NCI-H2196 (cell line): Measurements from ENCODE around the gene NETO1.

Experiments used
- DNase-seq: peaks from one replicate; lab custom pipeline; 2025; ENCODE audit not compliant: unreplicated experiment; lab: John Stamatoyannopoulos, UW

Gene NETO1, protein sequence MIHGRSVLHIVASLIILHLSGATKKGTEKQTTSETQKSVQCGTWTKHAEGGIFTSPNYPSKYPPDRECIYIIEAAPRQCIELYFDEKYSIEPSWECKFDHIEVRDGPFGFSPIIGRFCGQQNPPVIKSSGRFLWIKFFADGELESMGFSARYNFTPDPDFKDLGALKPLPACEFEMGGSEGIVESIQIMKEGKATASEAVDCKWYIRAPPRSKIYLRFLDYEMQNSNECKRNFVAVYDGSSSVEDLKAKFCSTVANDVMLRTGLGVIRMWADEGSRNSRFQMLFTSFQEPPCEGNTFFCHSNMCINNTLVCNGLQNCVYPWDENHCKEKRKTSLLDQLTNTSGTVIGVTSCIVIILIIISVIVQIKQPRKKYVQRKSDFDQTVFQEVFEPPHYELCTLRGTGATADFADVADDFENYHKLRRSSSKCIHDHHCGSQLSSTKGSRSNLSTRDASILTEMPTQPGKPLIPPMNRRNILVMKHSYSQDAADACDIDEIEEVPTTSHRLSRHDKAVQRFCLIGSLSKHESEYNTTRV

DNA sequence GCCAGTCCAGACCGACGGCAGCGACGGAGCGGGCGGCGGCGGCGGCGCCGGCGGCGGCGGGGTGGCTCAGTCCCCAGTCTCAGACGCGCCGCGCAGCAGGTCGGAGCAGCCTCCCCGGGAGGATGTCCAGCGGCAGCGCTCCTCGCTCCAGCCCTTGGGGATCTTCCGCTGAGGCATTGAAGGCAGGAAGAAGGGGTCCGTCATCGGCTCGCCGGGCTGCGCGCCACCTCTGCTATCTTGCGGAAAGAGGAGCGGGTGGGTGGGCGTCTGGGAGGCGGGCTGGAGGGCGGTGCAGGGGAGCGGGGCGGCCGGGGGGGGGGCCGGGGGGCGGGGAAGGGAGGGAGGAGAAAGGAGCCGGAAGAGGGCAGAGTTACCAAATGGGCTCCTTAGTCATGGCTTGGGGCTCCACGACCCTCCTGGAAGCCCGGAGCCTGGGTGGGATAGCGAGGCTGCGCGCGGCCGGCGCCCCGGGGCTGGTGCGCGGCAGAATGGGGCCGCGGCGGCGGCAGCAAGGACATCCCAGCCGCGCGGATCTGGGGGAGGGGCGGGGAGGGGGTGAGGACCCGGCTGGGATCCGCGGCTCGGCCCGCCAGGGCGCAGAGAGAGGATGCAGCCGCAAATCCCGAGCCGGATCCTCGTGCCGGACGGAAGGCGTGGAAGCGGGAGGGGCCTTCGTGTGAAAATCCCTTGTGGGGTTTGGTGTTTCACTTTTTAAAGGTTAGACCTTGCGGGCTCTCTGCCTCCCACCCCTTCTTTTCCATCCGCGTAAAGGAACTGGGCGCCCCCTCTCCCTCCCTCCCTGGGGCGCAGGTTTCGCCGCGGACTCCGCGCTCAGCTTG lies at the start of gene NETO1:
Gene NETO1, minus strand, starts transcription at position 242 of the 839 bp plus-strand sequence. CDS start 696 bp downstream, outside the sequence.
- no peak for DNase-seq

GRCh38 chr18:72910045-72910444 lies 42.3 kb upstream of the NETO1 start:
- DNase-seq = no peak

DNA sequence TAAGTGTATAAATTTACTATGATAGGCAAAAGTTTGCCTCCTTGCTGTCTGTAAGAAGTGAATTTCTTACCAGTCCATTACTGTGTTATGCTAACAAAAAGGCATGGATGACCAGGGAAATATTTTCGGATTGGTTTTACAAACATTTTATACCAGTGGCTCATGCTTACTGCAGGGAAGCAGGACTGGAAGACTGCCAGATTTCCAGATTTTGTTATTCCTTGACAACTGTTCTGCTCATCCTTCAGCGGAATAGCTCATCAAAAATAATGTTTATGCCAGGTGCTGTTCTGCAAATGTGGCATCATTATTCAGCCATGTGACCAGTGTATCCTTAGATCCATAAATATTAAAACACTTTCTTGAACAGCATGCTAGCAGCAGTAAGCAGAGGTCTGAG lies 40.4 kb upstream of the NETO1 start:
- no peak for DNase-seq

DNA sequence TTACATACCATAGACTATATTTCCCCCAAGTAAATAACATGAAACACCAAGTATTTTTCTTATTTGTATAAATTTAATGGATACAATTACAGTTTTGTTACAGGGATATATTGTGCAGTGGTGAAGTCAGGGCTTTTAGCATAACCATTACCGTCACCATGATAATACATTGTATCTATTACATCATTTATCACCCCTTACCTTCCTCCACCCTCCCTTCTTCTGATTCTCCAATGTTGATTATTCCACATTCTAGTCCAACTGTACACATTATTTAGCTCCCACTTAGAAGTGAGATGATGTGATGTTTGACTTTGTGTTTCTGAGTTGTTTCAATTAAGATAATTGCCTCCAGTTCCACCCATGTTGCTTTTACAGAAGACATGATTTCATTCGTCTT lies 35.2 kb upstream of the NETO1 start:
- DNase-seq = no peak

GRCh38 chr18:72899338-72899737 lies 31.6 kb upstream of the NETO1 start:
- no peak for DNase-seq

DNA sequence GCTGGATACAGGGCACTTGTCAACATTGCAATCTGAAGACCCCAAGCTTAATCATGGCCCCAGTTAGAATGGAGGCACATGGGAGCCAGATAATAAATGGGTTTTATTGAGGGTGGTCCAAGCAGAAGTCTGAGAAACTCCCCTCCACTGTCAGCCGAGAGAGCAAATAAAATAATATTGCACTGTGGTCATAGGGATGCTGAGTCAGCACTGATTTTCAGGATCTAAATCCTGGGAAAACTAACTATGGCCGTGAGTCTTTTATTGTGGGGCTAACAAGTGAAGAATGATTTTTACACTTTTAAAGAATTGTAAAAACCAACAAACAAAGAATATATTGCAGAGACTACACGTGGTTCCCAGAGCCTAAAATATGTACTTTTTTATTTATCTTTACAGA lies 31.1 kb upstream of the NETO1 start:
- no peak for DNase-seq

DNA sequence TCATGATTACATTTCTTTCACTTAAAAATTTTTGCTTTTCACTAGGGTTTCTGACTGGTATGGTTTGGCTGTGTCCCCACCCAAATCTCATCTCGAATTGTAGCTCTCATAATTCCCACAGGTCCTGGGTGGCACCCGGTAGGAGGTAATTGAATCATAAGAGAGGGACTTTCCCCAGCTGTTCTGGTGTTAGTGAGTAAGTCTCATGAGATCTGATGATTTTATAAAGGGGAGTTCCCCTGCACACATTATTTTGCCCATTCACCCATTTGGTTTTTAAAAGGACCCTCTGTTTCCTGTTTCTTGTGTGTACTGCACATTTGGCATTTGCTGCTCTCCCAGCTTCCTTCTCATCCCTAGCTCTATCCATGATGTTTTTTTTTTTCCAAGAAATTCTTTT lies 27.8 kb upstream of the NETO1 start:
- no peak for DNase-seq

DNA sequence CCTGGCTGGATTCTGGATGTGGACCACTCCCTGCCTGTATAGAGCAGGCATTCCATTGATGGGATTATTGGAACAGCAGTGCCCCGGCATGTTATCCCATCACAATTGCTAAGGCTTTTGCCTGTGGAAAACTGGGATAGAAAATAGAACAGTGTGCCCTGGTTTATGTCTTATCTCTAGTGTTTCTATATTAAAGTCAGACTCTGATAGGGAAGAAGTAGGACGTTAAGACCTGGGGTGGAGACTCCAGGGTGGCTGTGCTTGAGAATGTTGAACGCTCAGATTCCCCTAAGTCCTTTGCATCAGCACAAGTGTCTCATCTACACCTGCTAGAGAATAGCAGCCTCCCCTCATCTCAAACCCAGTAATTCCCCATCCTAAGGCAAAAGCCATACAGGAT lies 10.8 kb upstream of the NETO1 start:
- no peak for DNase-seq

- no peak for DNase-seq
These were observed 10.4 kb upstream of the NETO1 start for GRCh38 chr18:72878143-72878542.

- no peak for DNase-seq
These were observed 3.3 kb upstream of the NETO1 start for GRCh38 chr18:72871091-72871490.

GRCh38 chr18:72869226-72870185 lies 1.7 kb upstream of the NETO1 start:
- no peak for DNase-seq

GRCh38 chr18:72868585-72869225 lies 918 bp upstream of the NETO1 start:
- DNase-seq = no peak

DNA sequence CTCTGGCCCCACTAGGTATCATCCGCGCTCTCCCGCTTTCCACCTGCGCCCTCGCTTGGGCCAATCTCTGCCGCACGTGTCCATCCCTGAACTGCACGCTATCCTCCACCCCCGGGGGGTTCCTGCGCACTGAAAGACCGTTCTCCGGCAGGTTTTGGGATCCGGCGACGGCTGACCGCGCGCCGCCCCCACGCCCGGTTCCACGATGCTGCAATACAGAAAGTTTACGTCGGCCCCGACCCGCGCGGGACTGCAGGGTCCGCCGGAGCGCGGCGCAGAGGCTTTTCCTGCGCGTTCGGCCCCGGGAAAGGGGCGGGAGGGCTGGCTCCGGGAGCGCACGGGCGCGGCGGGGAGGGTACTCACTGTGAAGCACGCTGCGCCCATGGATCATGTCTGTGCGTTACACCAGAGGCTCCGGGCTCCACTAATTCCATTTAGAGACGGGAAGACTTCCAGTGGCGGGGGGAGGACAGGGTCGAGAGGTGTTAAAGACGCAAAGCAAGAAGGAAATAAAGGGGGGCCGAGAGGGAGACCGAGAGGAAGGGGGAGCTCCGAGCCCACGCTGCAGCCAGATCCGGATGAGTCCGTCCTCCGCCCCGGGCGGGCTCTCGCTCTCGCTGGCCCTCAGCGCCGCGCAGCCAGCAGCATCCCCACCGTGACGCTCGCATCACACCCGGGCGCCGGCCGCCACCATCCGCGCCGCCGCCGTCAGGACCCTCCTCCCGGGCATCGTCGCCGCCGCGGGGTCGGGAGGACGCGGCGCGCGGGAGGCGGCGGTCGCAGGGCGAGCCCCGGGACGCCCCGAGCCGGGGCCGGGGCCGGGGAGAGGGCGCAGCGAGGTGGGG lies 664 bp downstream of the NETO1 start:
- no peak for DNase-seq

DNA sequence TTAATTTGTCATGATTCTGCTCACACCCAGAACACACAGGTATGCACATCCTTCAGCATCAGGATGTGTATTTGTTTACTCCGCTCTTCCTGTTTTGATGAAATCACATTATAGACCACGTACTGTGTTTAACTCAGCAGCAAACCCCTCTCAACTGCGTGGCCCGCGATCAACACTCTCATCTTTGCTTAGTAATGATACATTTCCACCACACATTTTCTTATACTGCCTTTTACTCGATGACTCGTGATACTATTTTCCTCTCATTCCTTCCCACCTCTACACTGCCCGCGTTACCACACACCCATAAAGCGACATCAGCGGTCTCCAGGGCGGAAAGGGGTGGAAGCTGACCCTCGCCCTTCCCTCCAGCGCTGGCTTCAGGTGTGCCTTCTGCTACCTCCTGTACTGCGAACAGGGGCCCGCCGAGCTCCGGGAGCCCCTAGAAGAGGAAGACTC lies 1.3 kb downstream of the NETO1 start:
- no peak for DNase-seq

DNA sequence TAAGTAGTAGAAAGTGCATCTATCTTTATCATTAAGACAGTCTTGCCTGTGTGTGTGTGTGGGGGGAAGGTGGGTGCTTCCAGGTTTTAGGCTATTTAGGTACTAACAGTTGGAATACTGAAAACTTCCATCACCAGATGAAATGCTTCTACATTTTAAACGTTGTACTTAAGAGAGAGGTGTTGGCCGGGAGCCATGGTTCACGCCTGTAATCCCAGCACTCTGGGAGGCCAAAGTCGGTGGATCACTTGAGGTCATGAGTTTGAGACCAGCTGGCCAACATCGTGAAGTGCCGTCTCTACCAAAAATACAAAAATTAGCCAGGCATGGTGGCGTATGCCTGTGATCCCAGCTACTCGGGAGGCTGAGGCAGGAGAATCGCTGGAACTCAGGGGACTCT lies 4.0 kb downstream of the NETO1 start:
- DNase-seq = no peak

- no peak for DNase-seq
These were observed 8.7 kb downstream of the NETO1 start for GRCh38 chr18:72859088-72859487.

DNA sequence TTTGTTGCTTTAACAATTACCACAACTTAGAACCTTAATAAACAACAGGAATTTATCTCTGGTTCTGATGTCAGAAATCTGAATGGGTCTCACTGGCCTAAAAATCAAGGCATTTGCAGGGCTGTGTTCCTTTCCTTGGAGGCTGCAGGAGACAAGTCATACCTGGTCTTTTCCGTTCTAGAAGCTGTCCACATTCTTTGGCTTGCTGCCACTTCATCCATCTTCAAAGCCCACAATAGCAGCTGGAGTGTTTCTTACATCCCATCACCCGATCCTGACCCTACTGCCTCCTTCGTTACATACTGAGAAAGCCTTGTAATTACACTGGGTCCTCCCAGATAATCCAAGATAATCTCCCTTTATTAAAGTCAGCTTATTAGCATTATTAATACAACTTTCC lies 18.1 kb downstream of the NETO1 start:
- DNase-seq = no peak

- DNase-seq = no peak
These were observed 19.1 kb downstream of the NETO1 start for GRCh38 chr18:72848503-72849237.

GRCh38 chr18:72847771-72848170 lies 20.0 kb downstream of the NETO1 start:
- no peak for DNase-seq
